MM.1S (cell line): Measurements from ENCODE around the gene CEP250.

ENCODE experiments used
- EZH2 ChIP-seq: fragments of 300-600 bp; sonication (generic); optimal IDR thresholded peaks from 2 replicates; pipeline ENCODE3; 2017; ENCODE audit warnings: low read depth, mild to moderate bottlenecking, antibody characterized with exemption, low read length, mixed read lengths
- TF ChIP-seq, protein P1 (sequence below): fragments of 300-600 bp; sonication (generic); IDR thresholded peaks from 2 replicates; pipeline ENCODE4 v1.5.1; 2016; ENCODE audit warnings: antibody characterized with exemption, low read length, mixed read lengths

DNA sequence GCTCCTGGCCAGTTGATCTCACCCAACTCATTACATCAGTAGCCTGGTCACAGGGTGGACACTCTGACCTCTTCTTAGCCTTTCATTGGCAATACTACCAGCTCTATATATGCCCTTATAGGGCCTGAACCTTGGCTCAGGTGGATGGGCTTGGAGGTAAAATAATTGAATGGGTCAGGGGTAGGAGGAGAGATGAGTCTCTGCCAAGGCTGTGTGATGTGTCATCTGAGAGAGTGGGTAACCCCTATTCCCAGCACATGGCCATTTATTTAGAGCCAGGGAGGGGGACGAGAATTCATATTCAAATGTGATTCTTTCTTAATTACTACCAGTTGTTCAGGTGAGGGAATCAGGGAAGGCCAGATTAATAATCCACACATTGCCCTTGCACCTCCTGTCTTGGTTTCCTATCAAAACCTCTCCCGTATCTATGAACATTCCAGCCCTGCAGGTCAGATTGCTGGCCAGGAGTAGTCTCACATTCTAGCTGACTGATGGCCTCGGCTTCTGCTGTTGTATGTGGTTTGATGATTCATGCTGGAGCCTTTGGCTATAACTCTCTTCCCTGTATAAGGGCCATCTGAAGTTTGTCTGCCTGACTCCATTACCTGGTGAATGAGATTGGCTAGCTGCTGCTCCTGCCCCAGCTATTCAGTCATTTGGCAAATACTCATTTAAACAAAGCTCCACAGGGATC is 60.7 kb downstream of the CEP250 start:
- TF ChIP-seq, protein P1, sequence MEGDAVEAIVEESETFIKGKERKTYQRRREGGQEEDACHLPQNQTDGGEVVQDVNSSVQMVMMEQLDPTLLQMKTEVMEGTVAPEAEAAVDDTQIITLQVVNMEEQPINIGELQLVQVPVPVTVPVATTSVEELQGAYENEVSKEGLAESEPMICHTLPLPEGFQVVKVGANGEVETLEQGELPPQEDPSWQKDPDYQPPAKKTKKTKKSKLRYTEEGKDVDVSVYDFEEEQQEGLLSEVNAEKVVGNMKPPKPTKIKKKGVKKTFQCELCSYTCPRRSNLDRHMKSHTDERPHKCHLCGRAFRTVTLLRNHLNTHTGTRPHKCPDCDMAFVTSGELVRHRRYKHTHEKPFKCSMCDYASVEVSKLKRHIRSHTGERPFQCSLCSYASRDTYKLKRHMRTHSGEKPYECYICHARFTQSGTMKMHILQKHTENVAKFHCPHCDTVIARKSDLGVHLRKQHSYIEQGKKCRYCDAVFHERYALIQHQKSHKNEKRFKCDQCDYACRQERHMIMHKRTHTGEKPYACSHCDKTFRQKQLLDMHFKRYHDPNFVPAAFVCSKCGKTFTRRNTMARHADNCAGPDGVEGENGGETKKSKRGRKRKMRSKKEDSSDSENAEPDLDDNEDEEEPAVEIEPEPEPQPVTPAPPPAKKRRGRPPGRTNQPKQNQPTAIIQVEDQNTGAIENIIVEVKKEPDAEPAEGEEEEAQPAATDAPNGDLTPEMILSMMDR, result no peak
- TF ChIP-seq EZH2, result no peak
